Lower leg skin (tissue), 4 donors: ENCODE data around the gene CAPN5. TPM values are rescaled to one million over a fixed set of nuclear protein-coding genes. Genes with fewer than 3 reads are reported as not detected.

Source experiments
- DNase-seq, 2 donors: peaks; one replicate each; pipeline ENCODE4 v3.0.0-alpha.2; 2019; ENCODE audit warnings: low spot score in 2 of 2
- H3K4me3 ChIP-seq: fragments of 200-600 bp; sonication (generic); 2 replicates; pipeline ENCODE4 v1.5.1; 2017; ENCODE audit warnings: mild to moderate bottlenecking, low read depth; ENCODE audit not compliant: poor library complexity, severe bottlenecking
- POLR2A ChIP-seq, 2 donors: fragments of 450-650 bp; IDR thresholded peaks; one replicate each; pipeline ENCODE4 v1.6.1; 2016 to 2017; ENCODE audit warnings: antibody characterized with exemption in 2 of 2, mild to moderate bottlenecking in 1 of 2, moderate library complexity in 1 of 2
- WGBS, 2 donors: methylation state at CpG; one replicate each; pipeline ENCODE4 v1.1.5; 2018; 5-methylcytosine and 5-hydroxymethylcytosine counted together
- intact Hi-C: fragments of 100-400 bp; cut with DNase I; formaldehyde crosslinking; loops from one replicate; pipeline ENCODE4 v1.15.0; 2023; ENCODE audit warnings: low total_unique reads
- total RNA-seq, 4 donors: library from RNA; depleted of rRNA; stranded (reverse); fragments of >200 nt; gene quantifications; one replicate each; pipeline ENCODE4 v1.1.0, GENCODE V29; 2016
- TF ChIP-seq, protein P1 (sequence below), 3 donors: fragments of 450-650 bp; IDR thresholded peaks; one replicate each; pipeline ENCODE4 v1.5.1; 2016; ENCODE audit warnings: antibody characterized with exemption in 3 of 3, mild to moderate bottlenecking in 3 of 3, moderate library complexity in 2 of 3

The CAPN5 gene
- total RNA-seq, 4 donors from 2014 or later: 0.38 to 1.9 (median 1.2) TPM

- DNase-seq: peak in 1 of 2 donors; percentile 68
- TF ChIP-seq, protein P1, sequence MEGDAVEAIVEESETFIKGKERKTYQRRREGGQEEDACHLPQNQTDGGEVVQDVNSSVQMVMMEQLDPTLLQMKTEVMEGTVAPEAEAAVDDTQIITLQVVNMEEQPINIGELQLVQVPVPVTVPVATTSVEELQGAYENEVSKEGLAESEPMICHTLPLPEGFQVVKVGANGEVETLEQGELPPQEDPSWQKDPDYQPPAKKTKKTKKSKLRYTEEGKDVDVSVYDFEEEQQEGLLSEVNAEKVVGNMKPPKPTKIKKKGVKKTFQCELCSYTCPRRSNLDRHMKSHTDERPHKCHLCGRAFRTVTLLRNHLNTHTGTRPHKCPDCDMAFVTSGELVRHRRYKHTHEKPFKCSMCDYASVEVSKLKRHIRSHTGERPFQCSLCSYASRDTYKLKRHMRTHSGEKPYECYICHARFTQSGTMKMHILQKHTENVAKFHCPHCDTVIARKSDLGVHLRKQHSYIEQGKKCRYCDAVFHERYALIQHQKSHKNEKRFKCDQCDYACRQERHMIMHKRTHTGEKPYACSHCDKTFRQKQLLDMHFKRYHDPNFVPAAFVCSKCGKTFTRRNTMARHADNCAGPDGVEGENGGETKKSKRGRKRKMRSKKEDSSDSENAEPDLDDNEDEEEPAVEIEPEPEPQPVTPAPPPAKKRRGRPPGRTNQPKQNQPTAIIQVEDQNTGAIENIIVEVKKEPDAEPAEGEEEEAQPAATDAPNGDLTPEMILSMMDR (IDR thresholded peaks at IDR 0.05): no peak
- no peak for TF ChIP-seq POLR2A (IDR thresholded peaks at IDR 0.05)
- no peak overlapping the region for H3K4me3 ChIP-seq
- intact Hi-C loops: no loop called here
Observed at GRCh38 chr11:77062924-77063323, 3.8 kb upstream of the CAPN5 start.

DNA sequence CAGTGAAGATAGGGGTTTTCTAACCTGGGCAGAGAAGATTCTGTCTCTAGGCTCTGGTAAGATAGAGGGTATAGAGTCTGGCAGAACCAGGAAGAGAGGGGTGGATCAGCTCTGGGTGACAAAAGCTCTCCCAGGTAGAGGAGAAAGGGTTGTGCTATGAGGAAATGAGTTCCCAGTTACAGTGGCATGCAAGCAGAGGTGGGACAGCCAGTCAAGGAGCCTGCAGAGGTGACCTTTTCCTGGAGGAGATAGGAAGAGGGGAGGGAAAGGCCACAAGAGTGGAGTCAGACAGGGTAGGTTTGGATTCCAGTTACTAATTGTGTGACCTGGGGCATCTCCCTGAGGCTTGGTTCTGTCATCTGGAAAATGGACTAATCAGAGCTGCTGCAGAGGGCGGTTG is 3.4 kb upstream of the CAPN5 start:
- peak in 1 of 2 donors; percentile 37 for DNase-seq
- 84 to 94% methylated on average over 1 of the region's 1 CpG for WGBS, 2 donors

DNA sequence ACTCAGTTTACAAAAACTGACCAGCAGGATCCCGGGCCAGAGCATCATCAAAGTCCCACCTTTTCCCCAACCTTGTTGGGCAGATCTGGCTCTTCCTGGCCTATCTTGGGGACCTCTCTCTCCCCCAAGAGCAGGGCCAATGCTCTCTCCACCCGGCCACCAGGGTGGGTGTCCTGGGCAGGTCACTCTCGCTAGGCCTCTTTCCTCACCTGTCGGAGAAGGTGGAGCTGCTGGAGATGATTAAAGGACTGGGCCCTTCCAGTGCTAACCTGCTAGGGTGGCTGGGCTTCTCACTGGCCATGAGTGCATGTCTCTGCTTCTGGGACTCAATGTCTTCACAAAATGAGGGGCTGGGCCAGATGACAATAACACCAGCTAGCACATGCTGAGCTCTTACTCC is 2.9 kb upstream of the CAPN5 start:
- TF ChIP-seq POLR2A (IDR thresholded peaks at IDR 0.05): no peak
- TF ChIP-seq, protein P1 (IDR thresholded peaks at IDR 0.05): no peak
- WGBS, 2 donors: 89 to 98% methylated on average over 4 of the region's 4 CpGs
- DNase-seq: peak in 1 of 2 donors; percentile 49

More for the DNA sequence above, 3.4 kb upstream of the CAPN5 start:
- intact Hi-C loops: no loop called here
- no peak for TF ChIP-seq POLR2A (IDR thresholded peaks at IDR 0.05)
- TF ChIP-seq, protein P1 (IDR thresholded peaks at IDR 0.05): no peak
- no peak overlapping the region for H3K4me3 ChIP-seq

DNA sequence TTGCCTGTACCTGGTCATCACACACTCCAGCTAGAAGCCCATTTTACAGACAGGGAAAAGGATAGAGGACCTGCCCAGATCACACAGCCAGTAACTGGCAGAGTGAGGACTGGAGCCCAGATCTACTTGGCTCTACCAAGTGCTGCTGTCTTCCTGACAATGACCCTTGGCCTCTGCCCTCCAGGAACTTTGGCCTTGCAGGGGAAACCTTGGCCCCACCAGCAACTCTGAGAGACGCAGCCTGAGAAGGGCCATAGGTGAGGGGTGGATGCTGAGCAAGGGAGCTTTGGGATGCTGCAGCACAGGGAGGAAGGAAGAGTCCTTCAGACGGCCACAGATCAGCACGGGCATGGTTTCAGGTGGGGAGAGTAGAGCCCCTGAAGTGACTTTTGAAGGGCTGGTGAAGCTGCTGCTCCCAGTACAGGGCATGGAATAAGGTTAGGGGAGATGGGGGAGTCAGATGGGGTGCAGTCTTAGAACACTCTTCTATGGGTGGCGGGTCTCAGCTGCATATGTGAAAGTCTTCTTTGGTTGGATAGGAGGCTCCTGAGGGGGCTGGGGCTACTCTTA is 2.0 kb upstream of the CAPN5 start:
- intact Hi-C loops: no loop called here
- DNase-seq: peak in 1 of 2 donors; percentile 40
- TF ChIP-seq POLR2A (IDR thresholded peaks at IDR 0.05): no peak
- TF ChIP-seq, protein P1 (IDR thresholded peaks at IDR 0.05): no peak
- no peak overlapping the region for H3K4me3 ChIP-seq
- WGBS, 2 donors: 96% methylated on average over 4 of the region's 4 CpGs

More for the DNA sequence above, 2.9 kb upstream of the CAPN5 start:
- intact Hi-C loops: no loop called here
- H3K4me3 ChIP-seq: no peak overlapping the region

GRCh38 chr11:77065878-77066228 is 918 bp upstream of the CAPN5 start:
- 12 to 13% methylated on average over 14 of the region's 14 CpGs for WGBS, 2 donors
- peak overlapping the region; percentile 51 for H3K4me3 ChIP-seq
- no peak for TF ChIP-seq POLR2A (IDR thresholded peaks at IDR 0.05)
- TF ChIP-seq, protein P1 (IDR thresholded peaks at IDR 0.05): no peak
- peak; percentile 31 to 92 for DNase-seq
- intact Hi-C loops: no loop called here

DNA sequence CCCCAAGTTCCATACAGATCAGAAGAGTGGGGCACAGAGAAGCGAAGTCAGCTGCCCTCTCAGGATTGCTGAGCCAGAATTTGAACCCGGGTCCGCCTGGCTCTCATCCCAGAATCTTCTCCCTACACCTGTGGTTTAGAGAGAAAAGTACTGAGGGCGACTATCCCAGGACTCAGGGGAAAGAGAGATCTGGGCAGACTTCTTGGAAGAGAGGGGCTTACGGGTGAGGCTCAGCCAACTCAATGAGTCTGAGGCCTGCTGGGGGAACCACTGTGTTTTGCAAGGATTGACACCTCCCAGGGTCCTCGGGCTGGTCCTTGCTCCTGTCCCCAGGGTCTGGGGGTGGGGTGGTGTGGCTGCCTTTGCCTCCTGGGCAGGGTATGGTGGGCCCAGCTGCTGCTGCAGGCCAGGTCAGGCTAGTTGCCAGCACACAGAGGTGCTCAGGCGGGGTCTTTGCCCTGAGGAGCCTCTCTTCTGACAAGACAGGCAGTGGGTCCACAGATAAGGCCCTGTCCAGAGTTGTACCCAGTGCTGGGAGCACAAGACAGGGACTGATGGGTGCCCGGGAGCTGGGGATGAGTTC is 1.2 kb downstream of the CAPN5 start:
- no peak for TF ChIP-seq POLR2A (IDR thresholded peaks at IDR 0.05)
- intact Hi-C loops: no loop called here
- no peak overlapping the region for H3K4me3 ChIP-seq
- peak in 1 of 2 donors; percentile 84 for DNase-seq
- WGBS, 2 donors: 75 to 85% methylated on average over 8 of the region's 8 CpGs
